Measurements from ENCODE around the gene CTSA. TPM values are rescaled to one million over a fixed set of nuclear protein-coding genes. Genes with fewer than 3 reads are reported as not detected.
A peak's percentile ranks its signal among the peaks of the same experiment; 100 is the strongest.

CTSA gene
- total RNA-seq, 6 experiments from 2014 or later = 133 to 176 (median 155) TPM

GRCh38 chr20:45944965-45945677 is 54.0 kb downstream of the CTSA start:
- peaks cover 32% of the 10 kb centered on the region for H3K36me3 Mint-ChIP-seq (ENCODE audit: low read depth)
- peaks cover 9% of the 10 kb centered on the region for H3K27me3 Mint-ChIP-seq (ENCODE audit: insufficient read depth)
- no peak overlapping the region for H3K4me3 Mint-ChIP-seq
- DNase-seq = no peak
- no peak overlapping the region; the same call in 1 of the 2 replicates for H3K27ac Mint-ChIP-seq
- H3K4me1 Mint-ChIP-seq (ENCODE audit: low read depth) = peaks cover 14% of the 10 kb centered on the region
- peak; percentile 66 for TF ChIP-seq CTCF (IDR thresholded peaks at IDR 0.05)
- H3K9me3 Mint-ChIP-seq = no peaks in the 10 kb centered on the region

- Mint-ChIP-seq H3K27me3 (ENCODE audit: insufficient read depth) (peaks cover 9% of the 10 kb centered on the region), H3K4me3 (no peak overlapping the region), H3K27ac (0 out of 2 replicates have a peak overlapping the region, but pooled peaks have one; percentile 26), H3K4me1 (ENCODE audit: low read depth) (peaks cover 14% of the 10 kb centered on the region), H3K9me3 (no peaks in the 10 kb centered on the region), H3K36me3 (ENCODE audit: low read depth) (peaks cover 32% of the 10 kb centered on the region)
- TF ChIP-seq CTCF (IDR thresholded peaks at IDR 0.05) = no peak
- DNase-seq = no peak
These were observed 54.6 kb downstream of the CTSA start for GRCh38 chr20:45945678-45946148.

- Mint-ChIP-seq H3K27ac (peak overlapping the region; percentile 82), H3K4me3 (peak overlapping the region; percentile 24; the same call in 1 of the 2 replicates), H3K9me3 (no peaks in the 10 kb centered on the region), H3K4me1 (ENCODE audit: low read depth) (peaks cover 14% of the 10 kb centered on the region), H3K27me3 (ENCODE audit: insufficient read depth) (peaks cover 9% of the 10 kb centered on the region), H3K36me3 (ENCODE audit: low read depth) (peaks cover 32% of the 10 kb centered on the region)
- peak; percentile 71 for DNase-seq
- no peak for TF ChIP-seq CTCF (IDR thresholded peaks at IDR 0.05)
These were observed 55.2 kb downstream of the CTSA start for GRCh38 chr20:45946149-45946970.

GRCh38 chr20:45947110-45947866 is 56.2 kb downstream of the CTSA start:
- no peak for TF ChIP-seq CTCF (IDR thresholded peaks at IDR 0.05)
- Mint-ChIP-seq H3K9me3 (no peaks in the 10 kb centered on the region), H3K27ac (peak overlapping the region; percentile 82; the same call in 1 of the 2 replicates), H3K36me3 (ENCODE audit: low read depth) (peaks cover 40% of the 10 kb centered on the region), H3K27me3 (ENCODE audit: insufficient read depth) (peaks cover 9% of the 10 kb centered on the region), H3K4me3 (no peak overlapping the region), H3K4me1 (ENCODE audit: low read depth) (peaks cover 14% of the 10 kb centered on the region)
- no peak for DNase-seq

- H3K4me3 Mint-ChIP-seq = no peak overlapping the region
- no peak for DNase-seq
- no peak for TF ChIP-seq CTCF (IDR thresholded peaks at IDR 0.05)
- H3K27ac Mint-ChIP-seq = no peak overlapping the region
- no peaks in the 10 kb centered on the region for H3K9me3 Mint-ChIP-seq
- peaks cover 9% of the 10 kb centered on the region for H3K27me3 Mint-ChIP-seq (ENCODE audit: insufficient read depth)
- H3K36me3 Mint-ChIP-seq (ENCODE audit: low read depth) = peaks cover 40% of the 10 kb centered on the region
- H3K4me1 Mint-ChIP-seq (ENCODE audit: low read depth) = peaks cover 14% of the 10 kb centered on the region
These were observed 57.2 kb downstream of the CTSA start for GRCh38 chr20:45948261-45948733.

Data from HFFc6 (cell line).